ENCODE measurements around the gene SEPTIN5. TPM values are rescaled to one million over a fixed set of nuclear protein-coding genes. Genes with fewer than 3 reads are reported as not detected.
"Not testable (repeated sequence)": the region's sequence is repeated elsewhere in the genome, so short reads cannot be mapped to it uniquely, and the experiment has no call there.

Gene SEPTIN5
- total RNA-seq, 1 donor from 2014 or later, result 197 TPM

- Mint-ChIP-seq H3K36me3 (ENCODE audit: low read depth) (peaks cover 28% of the 10 kb centered on the region), H3K9me3 (ENCODE audit: low read depth) (no peaks in the 10 kb centered on the region), H3K4me1 (ENCODE audit: low read depth) (peaks cover 26% of the 10 kb centered on the region), H3K27ac (ENCODE audit: unreplicated experiment) (no peak within 1 kb of the TSS), H3K4me3 (ENCODE audit: unreplicated experiment) (no peak within 1 kb of the TSS), H3K27me3 (ENCODE audit: low read depth) (no peaks in the 10 kb centered on the region)
- TF ChIP-seq, protein P1, sequence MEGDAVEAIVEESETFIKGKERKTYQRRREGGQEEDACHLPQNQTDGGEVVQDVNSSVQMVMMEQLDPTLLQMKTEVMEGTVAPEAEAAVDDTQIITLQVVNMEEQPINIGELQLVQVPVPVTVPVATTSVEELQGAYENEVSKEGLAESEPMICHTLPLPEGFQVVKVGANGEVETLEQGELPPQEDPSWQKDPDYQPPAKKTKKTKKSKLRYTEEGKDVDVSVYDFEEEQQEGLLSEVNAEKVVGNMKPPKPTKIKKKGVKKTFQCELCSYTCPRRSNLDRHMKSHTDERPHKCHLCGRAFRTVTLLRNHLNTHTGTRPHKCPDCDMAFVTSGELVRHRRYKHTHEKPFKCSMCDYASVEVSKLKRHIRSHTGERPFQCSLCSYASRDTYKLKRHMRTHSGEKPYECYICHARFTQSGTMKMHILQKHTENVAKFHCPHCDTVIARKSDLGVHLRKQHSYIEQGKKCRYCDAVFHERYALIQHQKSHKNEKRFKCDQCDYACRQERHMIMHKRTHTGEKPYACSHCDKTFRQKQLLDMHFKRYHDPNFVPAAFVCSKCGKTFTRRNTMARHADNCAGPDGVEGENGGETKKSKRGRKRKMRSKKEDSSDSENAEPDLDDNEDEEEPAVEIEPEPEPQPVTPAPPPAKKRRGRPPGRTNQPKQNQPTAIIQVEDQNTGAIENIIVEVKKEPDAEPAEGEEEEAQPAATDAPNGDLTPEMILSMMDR (IDR thresholded peaks at IDR 0.05), result peak; percentile 3
- no peak for DNase-seq (ENCODE audit: low spot score)
These were observed 9.1 kb downstream of the SEPTIN5 start, which contains the start of gene GP1BB for GRCh38 chr22:19723232-19723982. TSS of gene GP1BB (plus strand) at chr22:19723539. CDS start at chr22:19723570, 31 bp downstream.

DNA sequence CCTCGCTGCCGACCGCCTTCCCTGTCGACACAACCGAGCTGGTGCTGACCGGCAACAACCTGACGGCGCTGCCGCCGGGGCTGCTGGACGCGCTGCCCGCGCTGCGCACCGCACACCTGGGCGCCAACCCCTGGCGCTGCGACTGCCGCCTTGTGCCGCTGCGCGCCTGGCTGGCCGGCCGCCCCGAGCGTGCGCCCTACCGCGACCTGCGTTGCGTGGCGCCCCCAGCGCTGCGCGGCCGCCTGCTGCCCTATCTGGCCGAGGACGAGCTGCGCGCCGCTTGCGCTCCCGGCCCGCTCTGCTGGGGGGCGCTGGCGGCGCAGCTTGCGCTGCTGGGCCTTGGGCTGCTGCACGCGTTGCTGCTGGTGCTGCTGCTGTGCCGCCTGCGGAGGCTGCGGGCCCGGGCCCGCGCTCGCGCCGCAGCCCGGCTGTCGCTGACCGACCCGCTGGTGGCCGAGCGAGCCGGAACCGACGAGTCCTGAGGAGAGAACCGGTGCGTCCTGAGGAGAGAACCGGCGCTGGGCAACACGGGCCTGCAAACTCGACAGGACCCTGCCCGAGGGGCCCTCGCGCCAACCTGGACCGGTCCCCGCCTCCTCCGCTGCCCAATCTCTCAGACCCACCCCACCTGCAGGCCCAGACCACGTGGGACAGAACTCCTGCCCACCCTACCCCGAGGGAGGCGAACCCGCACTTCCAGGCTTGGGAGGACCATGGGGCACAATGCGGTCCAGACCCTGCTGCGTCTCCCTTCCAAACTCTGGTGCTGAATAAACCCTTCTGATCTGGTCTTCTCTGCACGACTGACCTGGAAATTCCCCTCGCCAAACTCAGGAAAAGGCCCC, 9.9 kb downstream of the SEPTIN5 start:
- Mint-ChIP-seq H3K36me3 (ENCODE audit: low read depth) (peaks cover 28% of the 10 kb centered on the region), H3K4me3 (ENCODE audit: unreplicated experiment) (no peak overlapping the region), H3K4me1 (ENCODE audit: low read depth) (peaks cover 25% of the 10 kb centered on the region), H3K27me3 (ENCODE audit: low read depth) (no peaks in the 10 kb centered on the region), H3K27ac (ENCODE audit: unreplicated experiment) (peak overlapping the region; percentile 66), H3K9me3 (ENCODE audit: low read depth) (no peaks in the 10 kb centered on the region)
- DNase-seq (ENCODE audit: low spot score), result no peak
- TF ChIP-seq, protein P1 (IDR thresholded peaks at IDR 0.05), result no peak

GRCh38 chr22:19724927-19725661, 10.8 kb downstream of the SEPTIN5 start:
- H3K36me3 Mint-ChIP-seq (ENCODE audit: low read depth), result peaks cover 23% of the 10 kb centered on the region

GRCh38 chr22:19726064-19726788, 11.9 kb downstream of the SEPTIN5 start:
- H3K27me3 Mint-ChIP-seq (ENCODE audit: low read depth); H3K9me3 Mint-ChIP-seq (ENCODE audit: low read depth); DNase-seq (ENCODE audit: low spot score); H3K4me3 Mint-ChIP-seq (ENCODE audit: unreplicated experiment); H3K27ac Mint-ChIP-seq (ENCODE audit: unreplicated experiment): not testable (repeated sequence)
- Mint-ChIP-seq H3K4me1 (ENCODE audit: low read depth) (peaks cover 14% of the 10 kb centered on the region), H3K36me3 (ENCODE audit: low read depth) (peaks cover 12% of the 10 kb centered on the region)

More at GRCh38 chr22:19724927-19725661, 10.8 kb downstream of the SEPTIN5 start:
- no peak overlapping the region for H3K4me3 Mint-ChIP-seq (ENCODE audit: unreplicated experiment)
- DNase-seq (ENCODE audit: low spot score), result no peak
- H3K27me3 Mint-ChIP-seq (ENCODE audit: low read depth), result no peaks in the 10 kb centered on the region
- TF ChIP-seq, protein P1 (IDR thresholded peaks at IDR 0.05), result no peak
- H3K4me1 Mint-ChIP-seq (ENCODE audit: low read depth), result peaks cover 16% of the 10 kb centered on the region
- H3K27ac Mint-ChIP-seq (ENCODE audit: unreplicated experiment), result peak overlapping the region; percentile 66
- H3K9me3 Mint-ChIP-seq (ENCODE audit: low read depth), result no peaks in the 10 kb centered on the region

GRCh38 chr22:19727310-19728150, 13.2 kb downstream of the SEPTIN5 start:
- Mint-ChIP-seq H3K36me3 (ENCODE audit: low read depth) (peaks cover 8% of the 10 kb centered on the region), H3K4me1 (ENCODE audit: low read depth) (peaks cover 11% of the 10 kb centered on the region), H3K4me3 (ENCODE audit: unreplicated experiment) (no peak overlapping the region), H3K9me3 (ENCODE audit: low read depth) (no peaks in the 10 kb centered on the region), H3K27me3 (ENCODE audit: low read depth) (no peaks in the 10 kb centered on the region), H3K27ac (ENCODE audit: unreplicated experiment) (no peak overlapping the region)
- no peak for DNase-seq (ENCODE audit: low spot score)
- TF ChIP-seq, protein P1 (IDR thresholded peaks at IDR 0.05), result no peak
